ENCODE data around the gene COL2A1.

COL2A1 gene

DNA sequence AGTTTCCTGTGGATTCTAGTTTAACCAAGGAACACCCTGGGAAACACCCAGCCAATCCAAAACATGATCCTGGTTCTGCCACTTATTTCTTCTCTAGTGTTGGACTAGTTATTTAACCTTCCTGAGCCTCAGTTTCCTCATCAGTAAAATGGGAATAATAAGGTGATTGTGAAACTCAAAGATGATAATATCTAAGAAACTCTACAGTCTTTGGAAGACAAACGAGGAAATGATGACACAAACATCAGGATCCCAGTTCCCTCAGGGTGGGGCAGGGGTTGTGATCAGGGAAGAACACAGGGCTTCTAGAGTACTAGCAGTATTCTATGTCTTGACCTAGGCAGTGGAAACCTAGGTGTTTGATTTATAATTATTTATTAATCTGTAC, 58.9 kb downstream of the COL2A1 start:
- DNase-seq (ENCODE audit: low spot score): no peak

DNA sequence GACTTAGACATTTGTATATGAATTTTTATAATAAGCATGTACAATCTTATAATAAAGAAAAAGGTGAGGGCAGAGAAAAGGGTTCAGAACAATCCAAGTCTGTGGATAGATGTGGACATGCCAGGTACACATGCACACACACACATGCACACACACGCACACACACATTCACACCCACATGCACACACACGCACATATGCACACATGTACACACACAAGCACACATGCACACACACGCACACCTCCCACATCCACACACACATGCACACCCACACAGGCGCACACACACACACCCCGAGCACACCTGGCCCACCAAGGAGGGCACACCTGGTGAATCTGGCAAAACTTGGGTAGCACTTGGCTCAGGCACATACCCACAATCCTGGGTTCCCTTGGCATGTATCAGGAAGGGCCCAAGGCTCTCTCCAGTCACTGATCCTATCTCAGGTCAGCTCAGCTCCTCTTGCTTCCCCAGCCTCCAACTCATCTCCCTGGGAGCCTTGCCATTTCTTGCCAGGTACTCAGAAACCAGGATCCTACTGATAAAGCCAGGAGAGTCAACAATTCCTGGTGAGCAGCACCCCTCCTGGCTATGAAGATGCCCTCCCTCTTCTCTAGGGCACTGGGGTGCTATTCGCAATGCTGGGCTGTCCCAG, 59.5 kb downstream of the COL2A1 start:
- DNase-seq (ENCODE audit: low spot score): no peak

DNA sequence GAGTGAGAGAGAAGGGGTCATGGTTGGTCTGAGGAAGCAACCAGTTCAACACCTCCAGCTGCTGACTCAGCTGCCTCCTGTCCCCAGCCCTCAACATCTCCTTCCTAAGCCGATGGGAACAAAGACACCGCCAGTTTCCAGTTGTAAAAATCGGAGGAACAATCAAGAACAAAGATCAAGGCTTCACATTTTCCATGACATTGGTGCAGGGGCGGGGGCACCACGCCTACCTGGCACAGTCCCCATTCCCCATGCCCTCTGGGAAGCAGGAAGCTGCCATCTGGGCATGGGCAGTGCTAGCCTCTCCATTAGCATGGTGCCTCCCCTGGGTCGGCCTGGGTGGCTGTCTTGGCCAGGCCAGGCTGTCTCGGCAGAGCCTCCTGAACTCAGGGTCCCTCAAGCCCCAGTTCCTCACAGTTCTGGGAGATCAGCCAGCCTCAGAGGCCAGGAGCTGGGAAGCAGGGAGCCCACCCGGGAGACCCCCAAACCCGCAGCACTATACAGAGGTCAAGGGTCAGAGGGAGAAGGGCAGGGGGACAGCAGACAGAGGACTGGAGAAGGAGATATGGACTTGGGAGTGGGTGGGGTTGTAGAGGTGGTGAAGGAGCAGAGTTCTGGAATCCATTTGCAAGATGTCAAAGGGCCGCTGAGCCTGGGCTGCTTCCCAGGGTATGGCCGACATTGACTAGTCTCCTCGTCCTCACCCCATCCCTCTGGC, 60.5 kb downstream of the COL2A1 start:
- no peak for DNase-seq (ENCODE audit: low spot score)

DNA sequence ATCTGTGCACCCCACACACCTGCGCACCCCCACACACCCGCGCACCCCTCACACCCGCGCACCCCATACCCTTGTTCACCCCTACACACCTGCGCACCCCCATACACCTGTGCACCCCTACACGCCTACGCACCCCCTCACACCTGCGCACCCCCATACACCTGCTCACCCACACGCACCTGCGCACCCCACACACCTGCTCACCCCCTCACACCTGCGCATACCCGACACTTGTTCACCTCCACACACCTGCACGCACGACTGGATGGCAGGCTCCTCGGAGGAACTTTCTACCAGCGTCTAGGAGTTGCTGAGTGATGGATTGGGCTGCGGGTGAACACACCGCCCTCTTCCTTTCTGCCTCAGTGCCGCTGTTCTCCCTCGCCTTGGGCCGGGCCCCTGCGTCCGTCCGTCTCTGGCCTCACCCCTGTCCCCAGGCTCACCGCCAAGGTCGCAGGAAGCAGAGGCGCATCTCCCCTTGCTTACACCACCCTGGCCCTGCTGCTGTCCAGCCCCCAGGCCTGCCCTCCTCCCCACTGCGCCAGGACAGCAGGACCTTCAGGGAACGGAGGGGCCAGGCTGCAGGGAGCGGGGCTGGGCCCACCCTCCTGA, 61.6 kb downstream of the COL2A1 start:
- no peak for DNase-seq (ENCODE audit: low spot score)

DNA sequence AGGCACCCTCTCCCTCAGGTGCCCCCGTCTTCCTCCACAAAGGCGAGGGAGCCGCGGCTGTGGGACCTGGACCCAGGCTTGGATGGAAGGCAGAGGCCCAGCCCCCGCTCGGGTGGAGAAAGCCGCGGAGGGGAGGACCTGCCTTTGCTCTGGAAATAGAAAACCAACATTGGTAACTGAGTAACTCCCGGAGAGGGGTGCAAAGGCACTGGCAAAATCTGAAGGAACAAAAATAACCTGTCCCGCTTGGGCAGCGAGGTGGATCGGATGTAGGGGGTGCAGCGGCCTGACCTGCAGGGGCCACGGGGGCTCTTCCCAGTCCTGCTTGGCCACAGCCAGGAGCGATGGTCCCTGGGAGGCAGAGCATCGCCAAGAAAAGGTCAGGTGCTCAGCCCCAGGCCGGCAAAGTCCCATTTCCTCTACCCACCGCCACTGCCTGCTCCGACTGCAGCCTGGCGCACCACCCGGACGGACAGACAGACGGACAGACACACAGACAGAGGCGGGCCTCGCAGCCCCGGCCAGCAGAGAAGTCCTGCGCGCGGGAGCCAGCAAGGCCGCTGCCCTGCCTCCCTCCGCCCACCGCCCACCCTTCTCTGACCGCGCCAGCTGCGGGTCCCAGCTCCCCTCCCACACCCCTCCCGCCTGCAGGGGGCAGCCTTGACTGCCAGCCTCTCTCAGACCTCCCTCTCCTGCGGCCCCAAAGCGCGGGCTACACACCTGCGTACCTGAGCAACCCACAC, 62.2 kb downstream of the COL2A1 start:
- DNase-seq (ENCODE audit: low spot score): no peak

DNA sequence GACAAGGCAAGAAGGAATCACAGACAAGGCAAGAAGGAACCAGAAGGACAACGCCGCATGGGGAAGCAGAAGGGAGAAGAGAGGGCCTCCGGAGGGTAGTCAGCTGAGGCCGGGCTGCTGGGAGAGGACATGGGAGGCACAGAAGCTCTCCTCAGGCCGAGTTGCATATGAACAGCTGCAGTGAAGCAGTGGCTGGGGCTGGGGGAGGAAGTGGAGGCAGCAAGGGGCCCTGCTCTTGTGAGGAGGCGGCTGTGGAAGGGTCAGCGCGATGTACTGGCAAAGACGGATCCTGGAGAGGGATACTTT, 62.8 kb downstream of the COL2A1 start:
- DNase-seq (ENCODE audit: low spot score): no peak

DNA sequence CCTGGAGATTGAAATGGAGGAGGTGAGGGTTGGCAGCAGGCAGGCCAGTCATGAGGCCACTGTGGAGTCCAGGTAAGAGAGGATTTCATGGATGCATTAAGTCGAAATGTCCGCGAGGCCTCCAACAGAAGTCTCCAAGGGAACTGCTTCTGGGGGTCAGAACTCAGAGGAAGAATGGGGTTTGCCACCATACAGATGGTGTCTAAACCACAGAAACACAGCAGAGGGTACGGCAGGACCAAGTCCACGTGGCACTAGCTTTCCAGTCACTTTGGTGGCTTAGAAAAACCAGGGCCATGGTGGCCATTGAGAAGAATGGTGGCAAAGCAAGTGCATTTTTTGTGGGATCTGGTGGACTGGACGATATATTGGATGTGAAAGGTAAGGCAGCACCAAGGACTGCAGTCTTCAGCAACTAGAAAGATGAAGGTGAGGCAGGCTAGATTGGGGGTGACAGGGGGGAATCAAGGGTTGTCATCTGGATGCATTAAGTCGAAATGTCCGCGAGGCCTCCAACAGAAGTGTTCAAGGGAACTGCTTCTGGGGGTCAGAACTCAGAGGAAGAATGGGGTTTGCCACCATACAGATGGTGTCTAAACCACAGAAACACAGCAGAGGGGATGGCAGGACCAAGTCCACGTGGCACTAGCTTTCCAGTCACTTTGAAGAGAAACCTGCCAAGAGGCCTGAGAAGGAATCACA, 63.4 kb downstream of the COL2A1 start:
- DNase-seq (ENCODE audit: low spot score): no peak

DNA sequence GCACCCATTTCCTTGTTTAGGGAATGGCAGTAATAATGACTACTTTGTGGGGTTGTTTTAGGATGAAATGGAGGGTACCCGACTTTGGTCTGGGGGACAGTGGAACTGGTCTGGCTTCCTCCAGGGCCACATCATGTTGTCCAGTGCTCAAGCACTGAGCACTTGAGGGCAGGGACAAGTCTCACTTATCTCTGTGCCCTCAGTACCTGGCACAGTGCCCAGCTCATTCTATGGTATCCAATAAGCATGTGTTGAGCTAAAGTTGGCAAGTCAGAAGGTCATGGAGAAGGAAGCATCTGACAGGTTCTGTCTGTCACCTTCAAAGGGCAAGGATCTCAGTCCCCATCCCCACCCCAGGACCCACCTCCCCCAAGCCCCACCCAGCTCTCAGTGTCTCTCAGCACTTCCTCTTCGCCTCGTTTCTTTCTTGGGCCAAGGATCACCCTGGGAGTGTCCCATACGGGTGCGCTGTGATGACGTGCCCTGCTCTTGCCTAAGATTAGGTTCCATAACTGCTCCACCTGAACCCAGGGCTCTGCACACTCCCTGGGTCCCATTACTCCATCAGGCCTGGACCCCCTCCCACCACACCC, 65.2 kb downstream of the COL2A1 start:
- peak; percentile 22 for DNase-seq (ENCODE audit: low spot score)

DNA sequence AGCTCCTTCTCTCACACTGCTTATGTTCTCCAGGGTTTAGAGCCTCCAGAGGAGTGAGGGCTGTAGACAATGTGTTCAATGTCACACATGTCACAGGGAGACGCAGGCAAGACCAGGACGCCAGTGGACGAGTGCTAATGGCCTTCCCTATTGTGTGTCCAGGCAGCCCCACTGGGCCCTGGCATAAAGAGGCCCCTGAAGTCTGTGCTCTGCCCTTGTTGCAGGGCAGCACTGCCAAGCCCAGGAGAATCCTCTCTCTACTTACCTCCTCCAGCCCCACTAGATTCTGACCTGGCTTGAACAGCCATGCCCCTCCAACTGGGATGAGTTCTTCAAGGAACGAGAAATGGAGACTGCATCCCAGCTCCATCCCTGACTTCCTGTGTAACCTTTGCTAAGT, 65.7 kb downstream of the COL2A1 start:
- DNase-seq (ENCODE audit: low spot score): peak; percentile 21

DNA sequence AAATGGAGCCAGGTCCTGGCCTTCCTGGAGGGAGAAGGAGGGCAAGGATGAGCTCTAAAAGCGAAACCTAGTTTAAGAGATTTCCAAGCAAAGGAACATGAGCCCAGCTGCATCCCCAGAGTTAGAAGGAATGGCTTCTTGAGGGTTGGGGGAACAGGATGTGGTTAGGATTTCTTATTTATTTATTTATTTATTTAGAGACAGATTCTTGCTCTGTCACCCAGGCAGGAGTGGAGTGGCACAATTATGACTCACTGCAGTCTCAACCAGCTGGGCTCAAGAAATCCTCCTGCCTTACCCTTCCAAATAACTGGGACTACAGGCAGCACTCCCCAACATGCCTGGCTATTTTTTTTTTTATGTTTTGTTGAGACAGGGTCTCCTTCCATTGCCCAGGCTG, 66.2 kb downstream of the COL2A1 start:
- no peak for DNase-seq (ENCODE audit: low spot score)

DNA sequence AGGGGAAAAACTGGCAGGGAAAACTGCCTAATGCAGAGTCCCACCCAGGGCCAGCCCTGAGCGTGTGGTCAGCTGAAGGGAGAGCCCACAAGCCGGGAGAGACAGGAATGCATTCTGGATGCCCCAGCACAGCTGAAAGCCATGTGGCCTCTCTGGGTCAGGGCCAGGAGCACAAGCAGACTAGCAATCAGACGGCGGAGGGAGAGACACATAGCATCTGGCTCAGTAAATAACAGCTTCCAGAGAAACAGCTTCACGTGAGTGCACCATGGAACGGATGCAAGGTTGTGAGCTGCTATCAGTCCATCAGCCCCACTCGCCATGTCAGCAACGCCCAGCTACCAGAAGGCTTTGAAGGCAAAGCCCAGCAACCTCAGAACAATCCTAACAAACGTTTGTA, 69.1 kb downstream of the COL2A1 start:
- DNase-seq (ENCODE audit: low spot score): no peak

DNA sequence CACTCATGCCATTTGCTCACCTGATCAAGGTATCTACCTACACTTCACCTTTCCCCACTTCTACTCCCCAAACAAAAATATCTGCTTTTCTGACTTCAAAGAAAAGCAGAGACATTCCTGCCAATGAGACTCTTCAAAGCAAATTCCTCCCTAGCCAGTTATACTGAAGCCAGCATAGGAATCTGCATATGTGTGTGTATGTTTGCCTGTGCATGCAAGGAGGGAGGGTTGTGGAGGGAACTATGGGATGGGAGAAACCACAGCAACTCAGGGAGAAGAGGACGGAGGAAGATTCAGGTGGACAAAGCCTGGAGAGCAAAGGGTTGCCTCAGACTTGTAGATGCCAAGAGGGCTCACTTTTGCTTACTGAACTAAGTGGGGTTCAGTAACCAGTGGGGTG, 73.1 kb downstream of the COL2A1 start:
- no peak for DNase-seq (ENCODE audit: low spot score)

DNA sequence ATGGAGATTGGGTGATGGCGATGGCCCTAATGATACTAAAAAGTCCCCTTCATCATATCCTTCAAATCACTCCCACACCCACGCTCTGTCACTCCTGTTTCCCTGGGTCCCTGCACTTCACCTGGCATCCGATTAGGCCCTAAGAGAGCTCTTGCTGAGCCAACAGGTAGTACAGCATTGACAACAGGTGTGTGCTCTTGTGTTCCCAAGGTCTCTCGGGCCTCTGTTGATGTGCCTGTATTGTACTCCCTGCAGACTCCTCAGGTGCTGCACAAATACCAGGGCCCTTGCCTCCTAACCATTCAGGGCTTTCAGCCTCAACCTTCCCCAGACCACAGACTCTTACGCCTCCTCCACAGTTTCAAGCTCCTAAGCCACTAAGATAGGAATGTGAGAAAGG, 73.6 kb downstream of the COL2A1 start:
- DNase-seq (ENCODE audit: low spot score): peak; percentile 30

DNA sequence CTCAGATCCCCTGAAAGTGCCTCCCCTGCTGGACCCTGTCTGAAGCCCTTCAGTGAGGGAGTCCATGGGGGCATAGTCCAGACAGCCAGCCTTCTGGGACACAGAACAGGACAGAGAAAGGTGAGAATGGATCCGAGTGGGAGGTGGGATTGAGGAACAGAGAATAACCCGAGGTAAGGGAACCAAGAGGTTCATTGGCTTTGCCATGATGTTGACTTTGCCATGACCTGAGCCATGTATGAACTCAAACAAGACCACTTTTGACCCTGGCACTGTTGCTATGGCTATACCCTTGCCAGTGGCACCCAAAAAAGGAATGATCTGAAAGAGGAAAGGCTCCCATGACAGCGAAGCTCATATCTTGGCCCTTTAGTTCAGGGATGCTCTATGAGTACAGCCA, 76.9 kb downstream of the COL2A1 start:
- no peak for DNase-seq (ENCODE audit: low spot score)
